HuH-7 (cell line): ENCODE data around the gene CEP85L.
"Not testable (repeated sequence)": the region's sequence is repeated elsewhere in the genome, so short reads cannot be mapped to it uniquely, and the experiment has no call there.

ENCODE experiments used
- DNase-seq: peaks from one replicate; pipeline ENCODE4 v3.0.0; 2011; ENCODE audit warnings: low spot score

Gene CEP85L

DNA sequence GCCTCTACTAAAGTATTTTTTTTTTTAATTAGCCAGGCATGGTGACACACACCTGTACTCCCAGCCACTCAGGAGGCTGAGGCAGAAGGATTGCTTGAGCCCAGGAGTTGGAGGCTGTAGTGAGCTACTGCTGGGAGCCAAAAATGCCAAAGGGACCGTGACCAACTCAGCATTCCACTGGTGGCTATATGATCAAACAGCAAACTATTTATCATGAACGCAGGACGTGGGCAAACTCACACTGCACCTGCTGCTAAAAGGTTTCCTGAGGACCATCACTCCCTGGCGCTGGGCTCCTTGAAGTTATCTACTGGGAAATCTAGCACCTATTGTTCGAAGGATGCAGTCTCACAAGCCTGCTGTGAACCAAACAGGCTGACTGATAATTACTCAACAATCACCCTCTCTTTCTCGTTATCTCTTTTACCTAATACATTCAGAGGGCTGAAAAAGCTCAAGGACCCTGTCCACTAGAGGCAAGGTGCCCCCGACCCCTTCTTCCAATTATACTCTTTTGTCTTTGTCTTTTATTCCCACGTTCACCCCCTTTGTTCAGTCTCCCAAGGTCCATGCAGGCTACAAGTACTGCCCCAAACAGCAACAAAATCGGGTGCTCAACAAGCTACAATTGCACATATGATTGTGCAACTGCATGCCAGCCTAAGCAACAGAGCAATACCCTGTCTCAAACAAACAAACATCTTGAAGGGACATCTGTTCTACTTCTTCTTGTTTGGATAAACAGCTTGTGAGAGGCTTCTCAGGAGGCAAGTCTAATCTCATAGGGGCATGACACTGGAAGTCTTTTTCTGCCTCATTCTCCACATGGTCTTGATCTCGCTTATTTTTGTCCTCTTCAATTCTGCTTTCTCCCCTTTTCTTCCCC lies 151.0 kb downstream of the CEP85L start:
- no peak for DNase-seq

GRCh38 chr6:118495485-118496280 lies 155.7 kb downstream of the CEP85L start:
- no peak for DNase-seq

- DNase-seq, result no peak
Measured at GRCh38 chr6:118494091-118494490, 157.3 kb downstream of the CEP85L start.

GRCh38 chr6:118489990-118490389 lies 161.4 kb downstream of the CEP85L start:
- DNase-seq, result no peak

DNA sequence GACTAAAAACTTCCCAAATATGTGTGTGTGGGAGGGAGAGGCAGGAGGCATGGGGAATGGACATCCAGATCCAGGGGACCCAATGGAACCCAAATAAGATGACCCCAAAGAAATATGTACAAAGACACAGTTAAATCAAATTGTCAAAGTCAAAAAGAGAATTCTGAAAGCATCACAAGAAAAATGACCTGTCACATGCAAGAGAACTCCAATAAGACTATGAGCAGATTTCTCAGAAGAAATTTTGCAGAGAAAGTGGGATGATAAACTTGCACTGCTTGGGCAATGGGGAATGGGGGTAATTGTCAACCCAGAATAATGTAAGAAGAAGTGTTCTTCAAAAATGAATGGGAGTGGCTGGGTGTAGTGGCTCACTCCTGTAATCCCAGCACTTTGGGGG lies 162.8 kb downstream of the CEP85L start:
- no peak for DNase-seq

GRCh38 chr6:118485601-118486550 lies 165.5 kb downstream of the CEP85L start:
- no peak for DNase-seq

- DNase-seq, result no peak
Measured at GRCh38 chr6:118476551-118476950, 174.8 kb downstream of the CEP85L start.

DNA sequence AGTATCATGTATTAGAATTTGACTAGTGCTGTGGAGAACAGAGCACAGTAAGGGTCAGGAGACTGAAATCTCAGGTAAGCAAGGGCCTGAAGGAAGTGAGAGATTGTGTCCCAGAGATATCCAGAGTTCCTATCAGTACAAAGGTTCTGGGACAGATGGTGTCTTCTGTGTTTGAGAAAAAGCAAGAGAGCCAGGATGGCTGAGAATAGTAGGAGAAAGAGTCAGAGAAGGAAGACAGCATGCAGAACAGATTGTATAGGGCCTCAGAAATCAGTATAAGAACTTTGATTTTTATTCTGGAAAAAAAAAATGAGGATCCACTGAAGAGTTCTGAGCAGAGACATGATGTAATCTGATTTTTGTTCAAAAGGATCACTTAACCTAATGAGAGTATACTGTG lies 178.1 kb downstream of the CEP85L start:
- DNase-seq, result no peak

- no peak for DNase-seq
Measured at GRCh38 chr6:118469468-118469867, 181.9 kb downstream of the CEP85L start.

- DNase-seq, result peak; percentile 3
Measured at GRCh38 chr6:118468682-118469465, 182.5 kb downstream of the CEP85L start.

GRCh38 chr6:118467181-118467580 lies 184.2 kb downstream of the CEP85L start:
- DNase-seq, result no peak

DNA sequence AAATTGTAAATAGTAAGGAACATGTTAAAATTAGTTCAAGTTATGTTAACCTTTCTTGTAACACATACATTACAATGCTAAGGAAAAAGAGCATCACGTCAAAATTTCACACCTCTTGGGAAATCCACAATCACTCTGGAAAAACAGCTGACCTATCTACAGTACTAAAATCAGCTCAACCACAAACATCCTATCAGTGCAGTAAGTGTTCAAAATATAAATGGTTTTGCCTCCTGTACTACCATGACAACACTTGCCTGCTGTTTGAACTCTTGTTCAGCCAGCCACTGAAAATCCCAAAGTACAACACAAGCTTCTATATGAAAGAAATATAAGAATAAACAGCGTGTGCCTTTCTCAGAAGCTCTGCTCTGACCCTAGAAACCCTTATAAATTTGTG lies 186.8 kb downstream of the CEP85L start:
- DNase-seq, result no peak

DNA sequence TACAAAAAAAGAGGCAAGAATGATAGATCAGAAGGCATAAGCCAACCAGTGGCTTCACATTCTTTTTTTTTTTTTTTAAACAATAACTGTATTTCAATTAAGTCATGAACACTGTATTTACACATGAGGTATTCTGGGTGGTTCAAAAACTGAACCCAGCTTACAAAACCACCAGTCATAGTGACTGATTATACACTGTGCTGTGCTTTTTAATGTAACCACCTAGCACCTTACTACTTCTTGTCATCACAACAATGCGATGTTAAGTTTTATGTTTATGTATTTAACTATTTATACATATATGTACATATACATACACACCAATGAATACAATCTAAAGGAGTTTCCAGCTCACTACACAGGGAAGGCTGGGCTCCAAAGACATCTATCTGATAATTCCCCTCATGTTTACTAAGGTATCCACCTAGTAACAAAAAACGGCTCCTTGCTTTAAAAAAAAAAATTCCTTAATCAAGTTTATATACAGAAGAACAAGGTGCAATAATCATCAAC lies 190.4 kb downstream of the CEP85L start:
- DNase-seq, result no peak

DNA sequence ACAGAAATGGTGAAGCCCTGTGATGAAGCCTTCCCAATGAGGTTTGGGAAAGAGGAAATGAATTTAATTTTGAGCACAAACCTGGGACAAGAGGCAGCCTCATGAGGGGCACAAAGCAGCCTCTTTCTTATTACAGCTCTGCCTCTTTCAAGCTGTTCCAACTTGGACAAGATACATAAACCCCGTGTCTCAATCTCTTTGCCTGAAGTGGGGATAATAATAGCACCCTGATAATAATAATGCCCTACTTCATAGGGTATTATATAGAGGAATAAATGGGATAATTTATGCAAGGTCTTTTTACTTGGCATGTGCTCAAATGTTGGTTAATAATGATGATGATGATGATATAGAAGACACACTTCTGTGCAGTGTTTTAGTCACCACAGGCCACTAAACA lies 194.4 kb downstream of the CEP85L start:
- no peak for DNase-seq

GRCh38 chr6:118451839-118452238 lies 199.6 kb downstream of the CEP85L start:
- DNase-seq, result no peak

DNA sequence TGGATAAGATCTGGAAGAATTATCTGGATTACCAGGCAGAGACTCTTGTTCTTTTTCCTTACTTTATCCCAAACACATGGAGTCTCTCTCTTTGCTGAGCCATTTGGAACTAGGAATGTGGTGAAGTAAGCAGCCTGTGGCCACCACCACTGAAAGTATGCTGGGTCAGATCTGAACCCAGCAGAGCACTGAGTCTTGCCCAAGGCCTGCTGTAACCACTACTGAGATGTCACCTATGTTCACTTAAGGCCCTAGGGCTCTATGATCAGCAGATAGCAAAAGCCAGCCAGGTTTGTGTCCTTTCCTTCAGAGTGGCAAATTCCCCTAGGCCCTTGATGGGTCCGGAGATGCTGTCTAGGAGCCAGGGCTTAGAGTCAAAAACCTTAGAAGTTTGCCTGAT lies 206.6 kb downstream of the CEP85L start:
- no peak for DNase-seq

- DNase-seq, result no peak
Measured at GRCh38 chr6:118436482-118436881, 214.9 kb downstream of the CEP85L start.

GRCh38 chr6:118434147-118434546 lies 217.2 kb downstream of the CEP85L start:
- DNase-seq, result not testable (repeated sequence)

GRCh38 chr6:118421312-118421711 lies 230.1 kb downstream of the CEP85L start:
- DNase-seq, result not testable (repeated sequence)

GRCh38 chr6:118419448-118420394 lies 231.7 kb downstream of the CEP85L start:
- no peak for DNase-seq
